Common myeloid progenitor, CD34-positive (primary cell): ENCODE data around the gene TMC8. TPM values are rescaled to one million over a fixed set of nuclear protein-coding genes. Genes with fewer than 3 reads are reported as not detected.
"Not testable (repeated sequence)": the region's sequence is repeated elsewhere in the genome, so short reads cannot be mapped to it uniquely, and the experiment has no call there.

Experiments
- CTCF ChIA-PET: fragments of 350-600 bp; sonication (Branson Sonifier 250); formaldehyde crosslinking; loops from one replicate; lab custom pipeline; 2021; ENCODE audit warnings: antibody characterized with exemption; lab: Charles Lee
- POLR2A ChIA-PET: fragments of 350-600 bp; sonication (Branson Sonifier 250); formaldehyde crosslinking; loops from one replicate; lab custom pipeline; 2021; ENCODE audit warnings: antibody characterized with exemption; lab: Charles Lee
- DNase-seq, 3 donors: peaks; one replicate each; pipeline versions ENCODE4 v3.0.0 to v3.0.0-alpha.2; 2013
- H3K27ac ChIP-seq, 2 experiments: 1 replicate in 1 of 2; 2 replicates in 1 of 2; pipeline ENCODE4 v1.7.0; 2013; ENCODE audit warnings: inconsistent platforms in 2 of 2, low read length in 2 of 2, mild to moderate bottlenecking in 2 of 2, low read depth in 1 of 2, moderate library complexity in 1 of 2; ENCODE audit not compliant: severe bottlenecking in 2 of 2, insufficient read depth in 1 of 2, poor library complexity in 1 of 2
- H3K27me3 ChIP-seq, 5 experiments: replicated peaks in 2 of 5; 1 replicate in 3 of 5; 2 replicates in 2 of 5; pipeline versions ENCODE4 v1.6.1 to v1.7.0; 2013; ENCODE audit warnings: low read length in 4 of 5, mild to moderate bottlenecking in 2 of 5, moderate library complexity in 2 of 5, inconsistent platforms in 1 of 5; ENCODE audit not compliant: insufficient read depth in 5 of 5, control insufficient read depth in 4 of 5
- H3K36me3 ChIP-seq, 4 experiments: 1 replicate in 2 of 4; 2 replicates in 2 of 4; pipeline versions ENCODE4 v1.6.1 to v1.7.0; 2013; ENCODE audit warnings: low read length in 3 of 4, control low read depth in 1 of 4, mild to moderate bottlenecking in 1 of 4; ENCODE audit not compliant: control insufficient read depth in 4 of 4, insufficient read depth in 4 of 4
- H3K4me1 ChIP-seq, 4 experiments: 1 replicate in 3 of 4; 2 replicates in 1 of 4; pipeline versions ENCODE4 v1.6.1 to v1.7.1; 2013; ENCODE audit warnings: low read length in 3 of 4, mild to moderate bottlenecking in 3 of 4, control low read depth in 1 of 4, inconsistent platforms in 1 of 4, moderate library complexity in 1 of 4; ENCODE audit not compliant: control insufficient read depth in 4 of 4, insufficient read depth in 4 of 4; ENCODE audit errors: control extremely low read depth in 1 of 4
- H3K4me3 ChIP-seq, 7 experiments: 1 replicate in 4 of 7; 2 replicates in 3 of 7; pipeline versions ENCODE4 v1.5.1 to v1.7.0; 2013; ENCODE audit warnings: mild to moderate bottlenecking in 7 of 7, low read length in 6 of 7, moderate library complexity in 6 of 7, inconsistent platforms in 2 of 7, low read depth in 2 of 7, control low read depth in 1 of 7; ENCODE audit not compliant: insufficient read depth in 4 of 7, control insufficient read depth in 1 of 7; ENCODE audit errors: extremely low read depth in 1 of 7
- H3K9me3 ChIP-seq, 5 experiments: 1 replicate in 4 of 5; 2 replicates in 1 of 5; pipeline versions ENCODE4 v1.6.1 to v1.7.1; 2013; ENCODE audit warnings: low read length in 4 of 5, mild to moderate bottlenecking in 2 of 5, inconsistent platforms in 1 of 5, low read depth in 1 of 5, moderate library complexity in 1 of 5; ENCODE audit not compliant: control insufficient read depth in 4 of 5, insufficient read depth in 2 of 5; ENCODE audit errors: control extremely low read depth in 1 of 5
- WGBS: methylation state at CpG from one replicate; pipeline ENCODE4 v1.1.5; 2013; ENCODE audit not compliant: insufficient coverage; 5-methylcytosine and 5-hydroxymethylcytosine counted together
- polyA plus RNA-seq: library from polyadenylated mRNA; unstranded; fragments of 120-200 nt; gene quantifications from one replicate; pipeline ENCODE4 v1.2.1, GENCODE V29; 2013

Gene TMC8, protein sequence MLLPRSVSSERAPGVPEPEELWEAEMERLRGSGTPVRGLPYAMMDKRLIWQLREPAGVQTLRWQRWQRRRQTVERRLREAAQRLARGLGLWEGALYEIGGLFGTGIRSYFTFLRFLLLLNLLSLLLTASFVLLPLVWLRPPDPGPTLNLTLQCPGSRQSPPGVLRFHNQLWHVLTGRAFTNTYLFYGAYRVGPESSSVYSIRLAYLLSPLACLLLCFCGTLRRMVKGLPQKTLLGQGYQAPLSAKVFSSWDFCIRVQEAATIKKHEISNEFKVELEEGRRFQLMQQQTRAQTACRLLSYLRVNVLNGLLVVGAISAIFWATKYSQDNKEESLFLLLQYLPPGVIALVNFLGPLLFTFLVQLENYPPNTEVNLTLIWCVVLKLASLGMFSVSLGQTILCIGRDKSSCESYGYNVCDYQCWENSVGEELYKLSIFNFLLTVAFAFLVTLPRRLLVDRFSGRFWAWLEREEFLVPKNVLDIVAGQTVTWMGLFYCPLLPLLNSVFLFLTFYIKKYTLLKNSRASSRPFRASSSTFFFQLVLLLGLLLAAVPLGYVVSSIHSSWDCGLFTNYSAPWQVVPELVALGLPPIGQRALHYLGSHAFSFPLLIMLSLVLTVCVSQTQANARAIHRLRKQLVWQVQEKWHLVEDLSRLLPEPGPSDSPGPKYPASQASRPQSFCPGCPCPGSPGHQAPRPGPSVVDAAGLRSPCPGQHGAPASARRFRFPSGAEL
- polyA plus RNA-seq: 92.8 TPM

DNA sequence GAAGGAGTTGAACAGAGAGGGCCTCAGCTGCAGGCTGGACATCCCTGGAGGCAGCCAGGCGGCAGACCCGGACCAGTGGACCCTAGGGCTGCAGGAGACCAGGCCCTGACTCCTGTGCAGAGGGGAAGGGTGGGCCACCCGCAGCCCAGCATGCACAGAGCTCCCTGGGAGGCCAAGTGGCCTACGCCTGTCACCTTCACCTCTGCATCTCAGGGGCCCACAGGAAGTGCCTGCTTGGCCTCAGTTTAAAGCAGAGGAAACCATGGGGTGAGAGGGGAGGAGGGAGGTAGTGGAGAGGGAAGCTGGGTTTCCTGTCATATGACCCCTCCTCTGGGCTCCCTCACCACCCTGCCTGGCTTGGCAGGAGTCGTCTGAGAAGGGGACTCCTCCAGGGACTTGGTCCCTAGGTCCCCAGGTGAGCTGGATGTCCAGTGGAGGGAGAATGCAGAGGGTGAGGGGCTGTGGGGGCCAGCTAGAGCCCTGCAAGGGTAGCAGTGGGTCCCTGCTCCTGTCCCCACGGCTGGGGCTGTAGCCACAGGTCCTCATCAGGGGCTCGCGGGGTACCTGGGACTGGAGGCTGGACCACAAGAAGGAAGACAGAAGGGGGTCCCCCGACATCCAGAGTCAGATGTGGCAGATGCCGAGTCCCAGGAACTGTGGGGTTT lies at the start of gene TMC8:
Gene TMC8 (plus strand): TSS at position 335 of the 665 bp plus-strand sequence. CDS start 818 bp downstream, outside the sequence.
- CTCF ChIA-PET: interaction anchor here (0.7 to 10.4 kb wide), 7 partner anchors 9 to 71 kb away, joined by 3 to 122 read pairs (median 6); no protein-coding TSS in a partner anchor
- POLR2A ChIA-PET: interaction anchor here (0.9 to 3.0 kb wide), 4 partner anchors 9 to 76 kb away, joined by 3 to 11 read pairs (median 4); no protein-coding TSS in a partner anchor
- Histone ChIP-seq H3K27me3 (no peaks in the 10 kb centered on the region), H3K4me3 (peak within 1 kb of the TSS; percentile 41 to 89 (median 74)), H3K9me3 (no peaks in the 10 kb centered on the region), H3K27ac (peak within 1 kb of the TSS; percentile 55 to 75), H3K36me3 (peaks cover 0 to 40% (median 30%) of the 10 kb centered on the region in 4 experiments), H3K4me1 (peaks cover 0 to 86% (median 81%) of the 10 kb centered on the region in 4 experiments)
- WGBS: 0% methylated on average over 6 of the region's 10 CpGs
- DNase-seq: peak; percentile 81 to 96 (median 94)

- WGBS: 94% methylated on average over 2 of the region's 3 CpGs
- no peak overlapping the region for H3K4me3 ChIP-seq
- no peaks in the 10 kb centered on the region for H3K27me3 ChIP-seq
- H3K36me3 ChIP-seq: peaks cover 13 to 54% (median 22%) of the 10 kb centered on the region in 4 experiments
- POLR2A ChIA-PET: no interaction called here
- DNase-seq: no peak
- CTCF ChIA-PET: no interaction called here
- no peaks in the 10 kb centered on the region for H3K4me1 ChIP-seq
- no peaks in the 10 kb centered on the region for H3K9me3 ChIP-seq
- peak overlapping the region in 1 of 2 experiments; percentile 25 for H3K27ac ChIP-seq
These were observed 49.0 kb upstream of the TMC8 start for GRCh38 chr17:78081551-78081950.

GRCh38 chr17:78082355-78082872 lies 48.2 kb upstream of the TMC8 start:
- 89% methylated on average over 3 of the region's 5 CpGs for WGBS
- peaks cover 12 to 53% (median 25%) of the 10 kb centered on the region in 4 experiments for H3K36me3 ChIP-seq
- H3K27ac ChIP-seq, H3K4me1 ChIP-seq, H3K4me3 ChIP-seq, H3K27me3 ChIP-seq, H3K9me3 ChIP-seq, CTCF ChIA-PET, DNase-seq: not testable (repeated sequence)
- POLR2A ChIA-PET: interaction anchor here (0.6 kb wide), 1 partner anchor 17 kb away, joined by 3 read pairs; no protein-coding TSS in a partner anchor

GRCh38 chr17:78082988-78083387 lies 47.6 kb upstream of the TMC8 start:
- no peak for DNase-seq
- Histone ChIP-seq H3K9me3 (no peaks in the 10 kb centered on the region), H3K27ac (no peak overlapping the region), H3K27me3 (no peaks in the 10 kb centered on the region), H3K4me1 (no peaks in the 10 kb centered on the region), H3K36me3 (peaks cover 14 to 53% (median 25%) of the 10 kb centered on the region in 4 experiments), H3K4me3 (no peak overlapping the region)
- 98% methylated on average over 6 of the region's 7 CpGs for WGBS
- ChIA-PET POLR2A (no interaction called here), CTCF (interaction anchor here (1.3 to 1.5 kb wide), 2 partner anchors 9 to 13 kb away, joined by 4 to 5 read pairs; no protein-coding TSS in a partner anchor)

DNA sequence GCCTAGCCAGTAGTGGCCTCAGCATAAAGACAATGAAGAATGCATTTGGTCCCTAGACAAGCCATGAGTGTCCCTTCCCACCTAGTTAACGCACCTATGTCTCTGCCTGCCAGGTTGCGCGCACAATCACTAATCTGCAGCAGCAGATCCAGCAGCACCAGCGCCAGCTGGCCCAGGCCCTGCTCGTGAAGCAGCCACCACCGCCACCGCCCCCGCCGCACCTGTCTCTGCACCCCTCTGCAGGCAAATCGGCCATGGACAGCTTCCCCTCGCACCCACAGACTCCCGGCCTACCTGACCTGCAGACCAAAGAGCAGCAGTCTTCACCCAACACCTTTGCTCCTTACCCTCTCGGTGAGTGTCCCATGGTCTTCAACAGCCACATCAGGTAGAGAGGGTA lies 43.8 kb upstream of the TMC8 start:
- DNase-seq: no peak
- WGBS: 98% methylated on average over 9 of the region's 13 CpGs
- ChIA-PET POLR2A (no interaction called here), CTCF (interaction anchor here (0.8 to 3.1 kb wide), 3 partner anchors 9 to 28 kb away, joined by 4 to 17 read pairs (median 15); no protein-coding TSS in a partner anchor)
- Histone ChIP-seq H3K4me3 (no peak overlapping the region), H3K4me1 (peaks cover 0 to 9% (median 8%) of the 10 kb centered on the region in 4 experiments), H3K9me3 (no peaks in the 10 kb centered on the region), H3K27ac (no peak overlapping the region), H3K27me3 (no peaks in the 10 kb centered on the region), H3K36me3 (peaks cover 9 to 49% (median 25%) of the 10 kb centered on the region in 4 experiments)

DNA sequence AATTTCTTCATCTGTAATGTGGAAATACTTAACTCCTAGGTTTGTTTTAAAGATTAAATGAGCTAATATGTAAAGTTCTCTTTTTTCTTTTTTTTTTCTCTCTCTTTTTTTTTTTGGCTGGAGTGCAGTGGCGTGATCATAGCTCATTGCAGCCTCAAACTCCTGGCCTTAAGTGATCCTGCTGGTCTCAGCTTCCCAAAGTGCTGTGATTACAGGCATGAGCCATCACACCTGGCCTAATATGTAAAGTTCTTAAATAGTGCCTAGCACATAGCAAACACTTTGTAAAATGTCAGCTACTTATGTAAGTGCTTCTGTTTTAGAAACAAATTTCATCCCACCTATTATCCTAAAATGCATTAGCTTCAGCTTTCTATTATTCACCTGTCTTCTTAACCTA lies 42.0 kb upstream of the TMC8 start:
- ChIA-PET POLR2A (no interaction called here), CTCF (interaction anchor here (0.7 to 1.0 kb wide), 2 partner anchors 46 to 328 kb away, joined by 4 read pairs; no protein-coding TSS in a partner anchor)
- Histone ChIP-seq H3K27me3 (no peaks in the 10 kb centered on the region), H3K4me3 (no peak overlapping the region), H3K4me1 (peaks cover 0 to 9% (median 8%) of the 10 kb centered on the region in 4 experiments), H3K9me3 (no peaks in the 10 kb centered on the region), H3K27ac (no peak overlapping the region), H3K36me3 (peaks cover 11 to 62% (median 36%) of the 10 kb centered on the region in 4 experiments)
- no peak for DNase-seq
- 100% methylated on average over 1 of the region's 1 CpG for WGBS
